Peyer's patch (tissue), 4 donors: ENCODE results near the gene LRRC1.

Experiments used
- POLR2A ChIP-seq, 2 donors: fragments of 450-650 bp; IDR thresholded peaks; one replicate each; pipeline ENCODE4 v1.5.1; 2017; ENCODE audit warnings: antibody characterized with exemption in 2 of 2, mild to moderate bottlenecking in 2 of 2, moderate library complexity in 2 of 2
- TF ChIP-seq, protein P1 (sequence below), 6 experiments: fragments of 450-650 bp in 4 of 6; fragments of 200-600 bp in 2 of 6; sonication (generic) in 1 of 6; IDR thresholded peaks; one replicate each; pipeline ENCODE4 v1.5.1; 2017 to 2019; ENCODE audit warnings: antibody characterized with exemption in 6 of 6, mild to moderate bottlenecking in 3 of 6, moderate library complexity in 1 of 6

DNA sequence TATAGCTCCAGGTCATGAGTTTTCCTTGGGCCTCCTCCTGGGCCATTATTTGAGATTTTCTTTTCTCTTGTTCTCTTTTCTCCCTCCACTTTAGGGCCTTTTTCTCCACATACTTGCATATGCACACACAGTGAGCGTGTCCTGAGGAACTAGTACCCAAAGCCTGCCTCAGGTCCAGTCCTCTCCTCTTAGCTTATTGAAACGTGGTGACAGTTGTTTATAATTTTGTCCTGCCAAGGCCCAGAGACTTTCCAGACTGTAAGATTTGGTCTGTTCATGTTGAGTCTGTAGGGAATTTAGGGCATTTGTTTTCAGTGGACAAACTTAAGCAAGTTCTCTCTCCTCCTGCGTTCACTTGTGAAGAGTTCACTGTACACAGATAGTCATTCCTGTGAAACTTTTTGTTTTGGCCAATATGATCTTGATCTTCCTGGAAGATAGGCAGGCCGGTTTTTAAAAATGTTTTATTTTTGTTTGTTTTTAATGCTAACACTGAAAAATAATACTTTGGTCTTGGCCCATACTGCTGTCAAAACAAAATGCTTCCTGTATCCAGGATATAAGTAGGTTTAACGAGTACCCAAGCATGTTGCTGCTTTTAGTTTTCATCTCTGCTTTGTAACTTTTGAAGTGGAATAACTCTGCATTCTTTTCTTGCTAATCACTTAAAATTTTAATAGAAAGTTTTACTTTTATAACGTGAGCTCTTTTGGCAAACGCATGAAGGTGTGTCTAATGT lies 20.7 kb downstream of the LRRC1 start:
- TF ChIP-seq POLR2A (IDR thresholded peaks at IDR 0.05), result no peak
- TF ChIP-seq, protein P1, sequence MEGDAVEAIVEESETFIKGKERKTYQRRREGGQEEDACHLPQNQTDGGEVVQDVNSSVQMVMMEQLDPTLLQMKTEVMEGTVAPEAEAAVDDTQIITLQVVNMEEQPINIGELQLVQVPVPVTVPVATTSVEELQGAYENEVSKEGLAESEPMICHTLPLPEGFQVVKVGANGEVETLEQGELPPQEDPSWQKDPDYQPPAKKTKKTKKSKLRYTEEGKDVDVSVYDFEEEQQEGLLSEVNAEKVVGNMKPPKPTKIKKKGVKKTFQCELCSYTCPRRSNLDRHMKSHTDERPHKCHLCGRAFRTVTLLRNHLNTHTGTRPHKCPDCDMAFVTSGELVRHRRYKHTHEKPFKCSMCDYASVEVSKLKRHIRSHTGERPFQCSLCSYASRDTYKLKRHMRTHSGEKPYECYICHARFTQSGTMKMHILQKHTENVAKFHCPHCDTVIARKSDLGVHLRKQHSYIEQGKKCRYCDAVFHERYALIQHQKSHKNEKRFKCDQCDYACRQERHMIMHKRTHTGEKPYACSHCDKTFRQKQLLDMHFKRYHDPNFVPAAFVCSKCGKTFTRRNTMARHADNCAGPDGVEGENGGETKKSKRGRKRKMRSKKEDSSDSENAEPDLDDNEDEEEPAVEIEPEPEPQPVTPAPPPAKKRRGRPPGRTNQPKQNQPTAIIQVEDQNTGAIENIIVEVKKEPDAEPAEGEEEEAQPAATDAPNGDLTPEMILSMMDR (IDR thresholded peaks at IDR 0.05), result no peak
